Stimulated activated CD4-positive, alpha-beta T cell treated with anti-CD3 and anti-CD28 coated beads, Interleukin-12 subunit alpha, Interleukin-12 subunit beta, amount 100 ng/mL, for 24 hours (primary cell): Measurements from ENCODE around the gene PDLIM1.

Experiments used
- DNase-seq, 2 experiments: peaks; one replicate each; pipeline ENCODE4 v3.0.0-alpha.2; 2020; ENCODE audit warnings: low read depth in 2 of 2

PDLIM1 gene

GRCh38 chr10:95265572-95265971, 25.2 kb downstream of the PDLIM1 start:
- no peak for DNase-seq

GRCh38 chr10:95264227-95265051, 26.4 kb downstream of the PDLIM1 start:
- no peak for DNase-seq

- DNase-seq, result no peak
These were observed 27.0 kb downstream of the PDLIM1 start for GRCh38 chr10:95263864-95264226.

GRCh38 chr10:95262763-95263518, 27.9 kb downstream of the PDLIM1 start:
- no peak for DNase-seq

GRCh38 chr10:95261926-95262325, 28.9 kb downstream of the PDLIM1 start:
- DNase-seq, result no peak

GRCh38 chr10:95260909-95261552, 29.8 kb downstream of the PDLIM1 start:
- no peak for DNase-seq

GRCh38 chr10:95260397-95260881, 30.4 kb downstream of the PDLIM1 start:
- no peak for DNase-seq

GRCh38 chr10:95257849-95258248, 33.0 kb downstream of the PDLIM1 start:
- DNase-seq, result no peak

GRCh38 chr10:95256268-95256667, 34.5 kb downstream of the PDLIM1 start:
- no peak for DNase-seq

GRCh38 chr10:95254629-95255028, 36.2 kb downstream of the PDLIM1 start:
- no peak for DNase-seq

- no peak for DNase-seq
These were observed 37.1 kb downstream of the PDLIM1 start for GRCh38 chr10:95253686-95254085.

GRCh38 chr10:95253007-95253406, 37.8 kb downstream of the PDLIM1 start:
- DNase-seq, result no peak

- no peak for DNase-seq
These were observed 39.9 kb downstream of the PDLIM1 start for GRCh38 chr10:95250856-95251255.

- no peak for DNase-seq
These were observed 41.3 kb downstream of the PDLIM1 start for GRCh38 chr10:95249467-95249866.

- no peak for DNase-seq
These were observed 41.8 kb downstream of the PDLIM1 start for GRCh38 chr10:95248989-95249388.

GRCh38 chr10:95247881-95248583, 42.8 kb downstream of the PDLIM1 start:
- no peak for DNase-seq

- DNase-seq, result no peak
These were observed 43.5 kb downstream of the PDLIM1 start for GRCh38 chr10:95247200-95247880.

GRCh38 chr10:95246582-95247051, 44.2 kb downstream of the PDLIM1 start:
- peak; percentile 22 to 65 for DNase-seq

GRCh38 chr10:95245425-95246055, 45.3 kb downstream of the PDLIM1 start:
- no peak for DNase-seq

- no peak for DNase-seq
These were observed 46.7 kb downstream of the PDLIM1 start for GRCh38 chr10:95244152-95244551.

GRCh38 chr10:95243318-95243617, 47.5 kb downstream of the PDLIM1 start:
- no peak for DNase-seq
